Cardiac fibroblast (primary cell): Measurements from ENCODE around the gene DCP1B.
A peak's percentile ranks its signal among the peaks of the same experiment; 100 is the strongest.

Experiments used
- DNase-seq, 2 donors: peaks; one replicate each; pipeline versions ENCODE4 v3.0.0 to v3.0.0-alpha.2; 2010; ENCODE audit warnings: low read depth in 2 of 2
- H3K4me3 ChIP-seq, 2 donors: replicated peaks in 1 of 2; 1 replicate in 1 of 2; 2 replicates in 1 of 2; pipeline ENCODE4 v1.5.1; 2011; ENCODE audit warnings: low read depth in 2 of 2, low read length in 2 of 2, mild to moderate bottlenecking in 2 of 2, moderate library complexity in 1 of 2
- TF ChIP-seq, protein P1 (sequence below): IDR thresholded peaks from one replicate; pipeline ENCODE4 v1.5.1; 2011; ENCODE audit warnings: low read depth, mild to moderate bottlenecking, low read length, inconsistent platforms

DCP1B gene

DNA sequence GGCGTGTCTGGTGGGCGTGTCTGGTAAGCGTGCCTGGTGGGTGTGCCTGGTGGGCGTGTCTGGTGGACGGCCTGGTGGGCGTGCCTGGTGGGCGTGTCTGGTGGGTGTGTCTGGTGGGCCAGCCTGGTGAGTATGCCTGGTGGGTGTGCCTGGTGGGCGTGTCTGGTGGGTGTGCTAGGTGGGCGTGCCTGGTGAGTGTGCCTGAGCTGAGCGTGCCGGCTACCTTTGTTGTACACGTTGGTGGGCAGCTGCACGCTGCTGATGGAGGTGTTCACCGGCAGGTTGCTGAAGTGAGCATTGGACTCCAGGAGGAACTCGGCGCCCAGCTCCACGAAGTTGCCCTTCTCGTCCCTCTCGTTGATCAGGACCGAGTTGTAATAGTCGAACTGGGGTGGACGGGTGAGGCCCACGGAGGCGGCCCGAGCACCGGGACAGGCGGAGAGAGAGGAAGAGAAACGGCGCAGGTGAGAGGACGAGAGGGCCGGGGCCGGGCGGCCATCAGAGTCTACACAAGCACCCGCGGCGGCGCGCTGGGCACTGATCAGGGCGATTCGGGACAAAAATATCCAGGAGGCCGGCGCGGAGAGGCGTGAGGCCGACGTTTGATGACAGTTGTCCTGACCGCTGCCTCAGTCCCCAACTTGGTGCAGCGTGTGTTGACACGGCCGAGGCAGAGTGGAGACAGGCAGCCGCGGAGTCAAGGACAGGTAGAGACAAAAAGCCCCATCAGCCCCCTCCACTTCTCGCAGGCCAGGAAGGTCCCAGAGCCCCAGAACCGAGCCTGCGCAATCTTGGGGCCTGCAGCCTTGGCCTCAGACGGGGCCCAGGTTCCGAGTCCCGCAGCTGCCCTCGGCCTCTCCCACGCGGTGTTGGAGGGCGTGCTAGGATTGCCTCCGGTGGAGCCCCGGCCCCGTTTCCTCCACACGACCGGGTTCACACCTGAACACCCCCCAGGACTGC lies 96.3 kb downstream of the DCP1B start:
- H3K4me3 ChIP-seq, result peak overlapping the region in 1 of 2 donors; percentile 11
- DNase-seq, result peak in 1 of 2 donors; percentile 12
- TF ChIP-seq, protein P1, sequence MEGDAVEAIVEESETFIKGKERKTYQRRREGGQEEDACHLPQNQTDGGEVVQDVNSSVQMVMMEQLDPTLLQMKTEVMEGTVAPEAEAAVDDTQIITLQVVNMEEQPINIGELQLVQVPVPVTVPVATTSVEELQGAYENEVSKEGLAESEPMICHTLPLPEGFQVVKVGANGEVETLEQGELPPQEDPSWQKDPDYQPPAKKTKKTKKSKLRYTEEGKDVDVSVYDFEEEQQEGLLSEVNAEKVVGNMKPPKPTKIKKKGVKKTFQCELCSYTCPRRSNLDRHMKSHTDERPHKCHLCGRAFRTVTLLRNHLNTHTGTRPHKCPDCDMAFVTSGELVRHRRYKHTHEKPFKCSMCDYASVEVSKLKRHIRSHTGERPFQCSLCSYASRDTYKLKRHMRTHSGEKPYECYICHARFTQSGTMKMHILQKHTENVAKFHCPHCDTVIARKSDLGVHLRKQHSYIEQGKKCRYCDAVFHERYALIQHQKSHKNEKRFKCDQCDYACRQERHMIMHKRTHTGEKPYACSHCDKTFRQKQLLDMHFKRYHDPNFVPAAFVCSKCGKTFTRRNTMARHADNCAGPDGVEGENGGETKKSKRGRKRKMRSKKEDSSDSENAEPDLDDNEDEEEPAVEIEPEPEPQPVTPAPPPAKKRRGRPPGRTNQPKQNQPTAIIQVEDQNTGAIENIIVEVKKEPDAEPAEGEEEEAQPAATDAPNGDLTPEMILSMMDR, result no peak

DNA sequence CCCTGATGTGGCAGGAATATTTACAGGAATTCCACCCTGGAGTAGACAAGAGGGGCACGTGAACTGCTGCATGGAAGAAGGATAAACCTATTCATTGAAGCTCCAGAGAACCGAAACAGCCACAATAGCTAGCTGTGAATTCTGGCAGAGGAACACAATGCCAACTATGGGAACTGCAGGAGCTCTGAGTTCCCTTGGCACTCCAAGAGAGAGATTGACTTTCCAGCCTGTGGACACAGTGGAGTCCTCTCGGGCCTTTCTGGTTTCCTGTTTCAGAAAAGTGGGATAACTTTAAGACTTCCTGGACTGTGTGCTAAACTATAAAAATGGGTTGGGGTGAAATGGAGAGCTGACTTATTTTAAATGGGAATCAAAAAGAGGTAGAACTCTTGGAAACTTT lies 97.7 kb downstream of the DCP1B start:
- TF ChIP-seq, protein P1, result no peak
- DNase-seq, result no peak
- H3K4me3 ChIP-seq, result no peak overlapping the region

DNA sequence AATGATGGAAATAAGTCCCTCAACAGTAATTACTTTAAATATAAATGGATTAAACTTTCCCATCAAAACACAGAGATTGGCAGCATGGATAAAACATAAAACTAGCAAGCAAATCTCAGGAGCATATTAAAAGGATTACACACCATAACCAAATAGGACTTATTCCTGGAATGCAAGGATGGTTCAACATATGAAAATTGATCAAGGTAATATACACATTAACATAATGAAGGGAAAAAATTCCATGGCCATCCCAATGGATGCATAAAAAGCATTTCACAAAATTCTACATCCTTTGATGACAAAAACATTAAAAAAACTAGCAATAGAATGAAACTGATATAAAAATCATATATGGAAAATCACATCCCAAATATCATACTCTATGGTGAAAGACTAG lies 99.4 kb downstream of the DCP1B start:
- H3K4me3 ChIP-seq, result no peak overlapping the region

DNA sequence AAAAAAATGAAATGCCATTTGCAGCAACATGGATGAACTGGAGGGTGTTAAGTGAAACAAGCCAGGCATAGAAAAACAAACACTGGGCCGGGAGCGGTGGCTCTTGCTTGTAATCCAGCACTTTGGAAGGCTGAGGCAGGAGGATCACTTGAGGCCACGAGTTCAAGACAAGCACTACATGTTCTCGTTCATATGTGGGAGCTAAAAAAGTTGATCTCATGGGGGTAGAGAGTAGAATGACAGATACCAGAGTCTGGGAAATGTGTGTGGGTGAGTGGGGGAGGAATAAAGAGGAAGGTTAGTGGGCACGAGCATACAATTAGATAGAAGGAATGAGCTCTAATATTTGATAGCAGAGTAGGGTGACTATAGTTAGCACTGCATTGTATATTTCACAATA lies 107.3 kb downstream of the DCP1B start:
- no peak overlapping the region for H3K4me3 ChIP-seq
- TF ChIP-seq, protein P1, result no peak
- no peak for DNase-seq

More for the DNA sequence above, 99.4 kb downstream of the DCP1B start:
- TF ChIP-seq, protein P1, result no peak
- no peak for DNase-seq
